ENCODE data around the gene ATAD5. TPM values are rescaled to one million over a fixed set of nuclear protein-coding genes. Genes with fewer than 3 reads are reported as not detected.
"Not testable (repeated sequence)": the region's sequence is repeated elsewhere in the genome, so short reads cannot be mapped to it uniquely, and the experiment has no call there.

Gene ATAD5, protein sequence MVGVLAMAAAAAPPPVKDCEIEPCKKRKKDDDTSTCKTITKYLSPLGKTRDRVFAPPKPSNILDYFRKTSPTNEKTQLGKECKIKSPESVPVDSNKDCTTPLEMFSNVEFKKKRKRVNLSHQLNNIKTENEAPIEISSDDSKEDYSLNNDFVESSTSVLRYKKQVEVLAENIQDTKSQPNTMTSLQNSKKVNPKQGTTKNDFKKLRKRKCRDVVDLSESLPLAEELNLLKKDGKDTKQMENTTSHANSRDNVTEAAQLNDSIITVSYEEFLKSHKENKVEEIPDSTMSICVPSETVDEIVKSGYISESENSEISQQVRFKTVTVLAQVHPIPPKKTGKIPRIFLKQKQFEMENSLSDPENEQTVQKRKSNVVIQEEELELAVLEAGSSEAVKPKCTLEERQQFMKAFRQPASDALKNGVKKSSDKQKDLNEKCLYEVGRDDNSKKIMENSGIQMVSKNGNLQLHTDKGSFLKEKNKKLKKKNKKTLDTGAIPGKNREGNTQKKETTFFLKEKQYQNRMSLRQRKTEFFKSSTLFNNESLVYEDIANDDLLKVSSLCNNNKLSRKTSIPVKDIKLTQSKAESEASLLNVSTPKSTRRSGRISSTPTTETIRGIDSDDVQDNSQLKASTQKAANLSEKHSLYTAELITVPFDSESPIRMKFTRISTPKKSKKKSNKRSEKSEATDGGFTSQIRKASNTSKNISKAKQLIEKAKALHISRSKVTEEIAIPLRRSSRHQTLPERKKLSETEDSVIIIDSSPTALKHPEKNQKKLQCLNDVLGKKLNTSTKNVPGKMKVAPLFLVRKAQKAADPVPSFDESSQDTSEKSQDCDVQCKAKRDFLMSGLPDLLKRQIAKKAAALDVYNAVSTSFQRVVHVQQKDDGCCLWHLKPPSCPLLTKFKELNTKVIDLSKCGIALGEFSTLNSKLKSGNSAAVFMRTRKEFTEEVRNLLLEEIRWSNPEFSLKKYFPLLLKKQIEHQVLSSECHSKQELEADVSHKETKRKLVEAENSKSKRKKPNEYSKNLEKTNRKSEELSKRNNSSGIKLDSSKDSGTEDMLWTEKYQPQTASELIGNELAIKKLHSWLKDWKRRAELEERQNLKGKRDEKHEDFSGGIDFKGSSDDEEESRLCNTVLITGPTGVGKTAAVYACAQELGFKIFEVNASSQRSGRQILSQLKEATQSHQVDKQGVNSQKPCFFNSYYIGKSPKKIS (N-terminal part only)
- 1.5 TPM for total RNA-seq

- DNase-seq (ENCODE audit: low spot score) (peak; percentile 95), ATAC-seq (peak; percentile 99)
- intact Hi-C loops (cut with DNase I) = no loop called here
These were observed at the start of gene ATAD5 for GRCh38 chr17:30831663-30832437. ATAD5 (plus strand) TSS chr17:30831966; CDS start chr17:30832348, 382 bp downstream.

- intact Hi-C loops (cut with DNase I) = no loop called here
These were observed 49.6 kb upstream of the ATAD5 start for GRCh38 chr17:30782206-30782605.

GRCh38 chr17:30788918-30789317 lies 42.8 kb upstream of the ATAD5 start:
- ATAC-seq (no peak), DNase-seq (ENCODE audit: low spot score) (no peak)
- intact Hi-C loops (cut with DNase I) = no loop called here

More at GRCh38 chr17:30782206-30782605, 49.6 kb upstream of the ATAD5 start:
- ATAC-seq (no peak), DNase-seq (ENCODE audit: low spot score) (no peak)

- no peak for ATAC-seq
- intact Hi-C loops (cut with DNase I) = no loop called here
These were observed 41.5 kb upstream of the ATAD5 start for GRCh38 chr17:30790279-30790678.

GRCh38 chr17:30793282-30793977 lies 38.3 kb upstream of the ATAD5 start:
- no peak for ATAC-seq
- intact Hi-C loops (cut with DNase I) = no loop called here

More at GRCh38 chr17:30790279-30790678, 41.5 kb upstream of the ATAD5 start:
- no peak for DNase-seq (ENCODE audit: low spot score)

DNA sequence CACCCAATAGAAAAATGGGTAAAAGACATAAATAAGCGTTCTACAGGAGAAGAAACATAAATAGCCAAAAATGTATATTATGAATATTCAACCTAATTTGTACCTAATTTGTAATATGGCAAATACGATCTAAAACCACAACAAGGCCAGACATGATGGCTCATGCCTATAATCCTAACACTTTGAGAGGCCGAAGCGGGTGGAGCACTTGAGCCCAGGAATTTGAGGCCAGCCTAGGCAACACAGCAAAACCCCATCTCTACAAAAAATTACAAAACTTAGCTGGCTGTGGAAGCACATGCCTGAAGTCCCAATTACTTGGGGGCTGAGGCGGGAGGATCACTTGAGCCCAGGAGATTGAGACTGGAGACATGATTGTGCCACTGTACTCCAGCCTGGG lies 37.4 kb upstream of the ATAD5 start:
- ATAC-seq = no peak
- no peak for DNase-seq (ENCODE audit: low spot score)
- intact Hi-C loops (cut with DNase I) = no loop called here

More at GRCh38 chr17:30793282-30793977, 38.3 kb upstream of the ATAD5 start:
- no peak for DNase-seq (ENCODE audit: low spot score)

GRCh38 chr17:30796016-30796415 lies 35.8 kb upstream of the ATAD5 start:
- DNase-seq (ENCODE audit: low spot score) (no peak), ATAC-seq (no peak)
- intact Hi-C loops (cut with DNase I) = no loop called here

DNA sequence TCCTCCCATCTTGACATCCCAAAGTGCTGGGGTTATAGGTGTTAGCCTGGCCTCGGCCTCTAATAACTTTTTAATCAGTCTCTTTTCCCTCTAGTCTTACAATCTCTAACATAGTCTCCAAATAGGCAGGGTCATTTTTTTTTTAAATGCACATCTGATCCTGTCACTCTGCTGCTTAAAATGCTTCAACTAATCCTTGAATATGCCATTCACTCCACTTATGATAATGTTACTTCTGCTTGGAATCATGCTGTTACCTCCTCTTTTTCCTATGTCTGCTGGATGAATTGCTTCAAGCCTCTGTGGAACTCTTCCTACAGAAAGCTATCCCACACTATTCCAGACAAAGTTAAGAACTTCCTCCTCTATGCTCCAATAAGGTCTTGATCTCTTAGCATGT lies 30.1 kb upstream of the ATAD5 start:
- DNase-seq (ENCODE audit: low spot score) (no peak), ATAC-seq (no peak)
- intact Hi-C loops (cut with DNase I) = no loop called here

DNA sequence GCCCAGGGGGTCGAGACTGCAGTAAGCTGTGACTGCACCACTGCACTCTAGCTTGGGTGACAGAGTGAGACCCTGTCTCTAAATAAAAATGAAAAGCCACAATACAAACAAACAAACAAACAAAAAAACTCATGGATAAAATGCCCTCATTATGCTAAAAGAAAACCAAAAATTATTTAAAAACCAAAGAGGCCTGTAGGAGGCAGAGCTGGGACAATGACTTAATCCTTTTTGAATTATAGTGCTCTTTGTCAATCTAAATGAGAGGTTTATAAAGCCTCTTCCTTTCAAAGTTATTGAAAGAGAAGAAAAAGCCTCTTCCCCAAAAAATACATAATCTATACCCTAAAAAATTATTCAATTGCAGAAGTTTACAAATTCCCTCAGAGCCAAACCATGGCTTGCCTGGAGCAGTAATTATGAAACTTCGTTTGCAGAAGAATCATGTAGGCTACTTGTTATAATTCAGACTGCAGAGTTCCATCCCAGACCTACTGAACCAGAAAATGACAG lies 25.8 kb upstream of the ATAD5 start:
- ATAC-seq = no peak
- intact Hi-C loops (cut with DNase I) = no loop called here
- DNase-seq (ENCODE audit: low spot score) = no peak

- intact Hi-C loops (cut with DNase I) = no loop called here
These were observed 23.9 kb upstream of the ATAD5 start for GRCh38 chr17:30807896-30808295.

DNA sequence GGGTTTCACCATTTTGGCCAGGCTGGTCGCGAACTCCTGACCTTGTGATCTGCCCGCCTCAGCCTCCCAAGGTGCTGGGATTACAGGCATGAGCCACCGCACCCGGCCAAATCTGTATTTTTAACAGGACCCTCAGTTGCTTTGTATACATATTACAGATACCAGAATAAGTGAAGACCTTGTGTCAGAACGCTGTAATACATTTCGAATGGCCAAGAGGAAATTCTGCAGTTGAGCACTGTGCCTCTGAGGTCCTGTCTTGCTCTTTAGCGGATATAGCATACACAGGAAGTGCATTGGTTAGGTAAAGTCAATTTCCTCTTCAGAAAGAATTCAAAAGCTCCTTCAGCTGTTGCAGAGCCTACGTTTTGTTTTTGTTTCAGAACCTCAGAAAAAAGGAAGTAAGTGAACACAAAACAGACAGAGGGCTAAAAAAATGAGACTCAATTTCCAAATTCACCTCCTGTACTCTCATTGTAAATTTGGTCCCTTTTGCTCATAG lies 22.9 kb upstream of the ATAD5 start:
- DNase-seq (ENCODE audit: low spot score) = no peak
- ATAC-seq = peak; percentile 62
- intact Hi-C loops (cut with DNase I) = no loop called here

More at GRCh38 chr17:30807896-30808295, 23.9 kb upstream of the ATAD5 start:
- no peak for DNase-seq (ENCODE audit: low spot score)
- ATAC-seq = no peak

- intact Hi-C loops (cut with DNase I) = no loop called here
- DNase-seq (ENCODE audit: low spot score) (no peak), ATAC-seq (no peak)
These were observed 21.9 kb upstream of the ATAD5 start for GRCh38 chr17:30809867-30810266.

GRCh38 chr17:30812218-30813177 lies 19.3 kb upstream of the ATAD5 start:
- DNase-seq (ENCODE audit: low spot score) (no peak), ATAC-seq (no peak)
- intact Hi-C loops (cut with DNase I) = no loop called here

GRCh38 chr17:30814236-30814635 lies 17.5 kb upstream of the ATAD5 start:
- intact Hi-C loops (cut with DNase I); DNase-seq (ENCODE audit: low spot score); ATAC-seq: not testable (repeated sequence)

DNA sequence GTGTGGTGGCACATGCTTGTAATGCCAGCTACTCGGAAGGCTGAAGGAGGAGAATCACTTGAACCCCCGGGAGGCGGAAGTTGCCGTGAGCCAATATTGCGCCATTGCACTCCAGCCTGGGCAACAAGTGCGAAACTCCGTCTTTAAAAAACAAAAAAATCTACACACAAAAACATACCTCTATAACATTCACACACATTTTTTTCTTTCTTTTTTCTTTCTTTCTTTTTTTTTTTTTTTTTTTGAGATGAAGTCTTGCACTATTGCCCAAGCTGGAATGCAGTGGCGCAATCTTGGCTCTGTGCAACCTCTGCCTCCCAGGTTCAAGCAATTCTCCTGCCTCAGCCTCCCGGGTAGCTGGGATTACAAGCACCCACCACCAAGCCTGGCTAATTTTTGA lies 16.9 kb upstream of the ATAD5 start:
- DNase-seq (ENCODE audit: low spot score); ATAC-seq; intact Hi-C loops (cut with DNase I): not testable (repeated sequence)

DNA sequence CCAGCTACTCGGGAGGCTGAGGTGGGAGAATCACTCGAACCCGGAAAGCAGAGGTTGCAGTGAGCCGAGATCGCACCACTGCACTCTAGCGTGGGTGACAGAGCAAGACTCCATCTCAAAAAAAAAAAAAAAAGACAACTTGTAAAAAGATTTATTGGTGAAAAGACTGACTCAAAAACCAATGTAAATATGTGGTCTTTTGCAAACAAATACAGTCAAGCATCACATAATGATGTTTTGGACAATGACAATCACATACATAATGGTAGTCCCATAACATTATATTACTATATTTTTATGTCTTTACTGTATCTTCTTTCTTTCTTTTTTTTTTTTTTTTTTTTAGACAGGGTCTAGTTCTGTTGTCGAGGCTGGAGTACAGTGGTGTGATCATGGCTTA lies 15.6 kb upstream of the ATAD5 start:
- DNase-seq (ENCODE audit: low spot score) (no peak), ATAC-seq (no peak)
- intact Hi-C loops (cut with DNase I) = no loop called here
